Fibroblast of lung (primary cell): ENCODE measurements around the gene ATP1B3. TPM values are rescaled to one million over a fixed set of nuclear protein-coding genes. Genes with fewer than 3 reads are reported as not detected.
"Not testable (repeated sequence)": the region's sequence is repeated elsewhere in the genome, so short reads cannot be mapped to it uniquely, and the experiment has no call there.

Source experiments
- DNase-seq, 2 donors: peaks; one replicate each; pipeline versions ENCODE4 v3.0.0 to v3.0.0-alpha.2; 2010; ENCODE audit warnings: low read depth in 2 of 2
- H2AFZ ChIP-seq: 2 replicates; pipeline ENCODE4 v1.5.1; 2012; ENCODE audit warnings: low read length, control low read depth, inconsistent platforms
- H3K27ac ChIP-seq: 2 replicates; pipeline ENCODE4 v1.5.1; 2011; ENCODE audit warnings: low read length, control low read depth; ENCODE audit not compliant: insufficient read depth
- H3K27me3 ChIP-seq: 2 replicates; pipeline ENCODE4 v1.5.1; 2011; ENCODE audit warnings: mild to moderate bottlenecking, low read length; ENCODE audit not compliant: control insufficient read depth, insufficient read depth
- H3K36me3 ChIP-seq: 2 replicates; pipeline ENCODE4 v1.5.1; 2011; ENCODE audit warnings: low read length; ENCODE audit not compliant: control insufficient read depth, insufficient read depth
- H3K4me1 ChIP-seq: 2 replicates; pipeline ENCODE4 v1.5.1; 2011; ENCODE audit warnings: low read length; ENCODE audit not compliant: control insufficient read depth, insufficient read depth; ENCODE audit errors: extremely low read depth
- H3K4me2 ChIP-seq: 2 replicates; pipeline ENCODE4 v1.5.1; 2011; ENCODE audit warnings: low read length, control low read depth; ENCODE audit not compliant: insufficient read depth; ENCODE audit errors: extremely low read depth
- H3K4me3 ChIP-seq, 4 experiments: fragments of 200-600 bp in 1 of 4; sonication (generic) in 1 of 4; replicated peaks in 1 of 4; 2 replicates each; pipeline ENCODE4 v1.5.1; 2011 to 2016; ENCODE audit warnings: low read length in 4 of 4, low read depth in 3 of 4, mild to moderate bottlenecking in 3 of 4, control low read depth in 2 of 4, inconsistent platforms in 1 of 4, mixed read lengths in 1 of 4; ENCODE audit not compliant: insufficient read depth in 1 of 4; ENCODE audit errors: control extremely low read depth in 1 of 4
- H3K79me2 ChIP-seq: 2 replicates; pipeline ENCODE4 v1.5.1; 2012; ENCODE audit warnings: mild to moderate bottlenecking, low read length, inconsistent platforms; ENCODE audit not compliant: control insufficient read depth, insufficient read depth
- H3K9ac ChIP-seq: 2 replicates; pipeline ENCODE4 v1.5.1; 2011; ENCODE audit warnings: mild to moderate bottlenecking, low read length, control low read depth; ENCODE audit not compliant: insufficient read depth
- H3K9me3 ChIP-seq: 2 replicates; pipeline ENCODE4 v1.5.1; 2012; ENCODE audit warnings: low read depth, low read length; ENCODE audit not compliant: control insufficient read depth, insufficient read depth
- H4K20me1 ChIP-seq: 2 replicates; pipeline ENCODE4 v1.5.1; 2011; ENCODE audit warnings: low read length; ENCODE audit not compliant: control insufficient read depth, insufficient read depth; ENCODE audit errors: extremely low read depth
- CTCF ChIP-seq, 2 donors: IDR thresholded peaks in 1 of 2; conservative IDR thresholded peaks in 1 of 2; 1 replicate in 1 of 2; 2 replicates in 1 of 2; pipeline ENCODE4 v1.5.1; 2011 to 2012; ENCODE audit warnings: low read length in 2 of 2, control low read depth in 1 of 2, inconsistent platforms in 1 of 2, low read depth in 1 of 2, mild to moderate bottlenecking in 1 of 2
- EZH2 ChIP-seq: IDR thresholded peaks from 2 replicates; pipeline ENCODE4 v1.5.1; 2012; ENCODE audit warnings: low read length, control low read depth, mild to moderate bottlenecking; ENCODE audit errors: missing control alignments
- polyA plus RNA-seq, 2 donors: library from polyadenylated mRNA; depleted of rRNA in 1 of 2; stranded (reverse) in 1 of 2; unstranded in 1 of 2; fragments of >200 nt; gene quantifications; 2 replicates each; pipeline ENCODE4 v1.2.1, GENCODE V29; 2011 to 2012; ENCODE audit warnings: missing spikeins in 1 of 2
- total RNA-seq: library from RNA; depleted of rRNA; stranded (reverse); fragments of >200 nt; gene quantifications from 2 replicates; pipeline ENCODE4 v1.2.1, GENCODE V29; 2014

Gene ATP1B3
- total and polyA plus RNA-seq, 2 donors (not counting 1 experiment from before 2014, with no cell fraction given): 55.8 to 243 TPM

DNA sequence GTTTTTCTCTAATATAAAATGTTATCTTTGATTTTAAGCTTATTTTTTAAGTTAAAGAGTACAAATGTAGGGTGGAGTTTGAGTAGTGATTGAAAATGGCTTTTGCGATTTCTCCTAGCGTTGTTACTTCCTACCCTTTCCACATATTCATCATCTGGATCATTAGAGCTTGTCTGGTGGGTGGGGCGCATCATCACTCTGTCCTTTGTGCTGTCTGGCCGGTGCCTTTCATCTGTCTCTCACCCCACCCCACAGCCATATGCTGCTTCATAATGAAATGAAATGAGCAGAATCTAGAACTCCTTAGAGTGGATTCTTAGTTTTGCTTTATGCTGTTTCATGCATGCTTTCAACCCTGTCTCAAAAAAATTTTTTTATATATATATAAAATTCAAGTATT, 44.3 kb downstream of the ATP1B3 start:
- Histone ChIP-seq H3K36me3 (no peaks in the 10 kb centered on the region), H4K20me1 (no peaks in the 10 kb centered on the region), H3K27me3 (no peaks in the 10 kb centered on the region), H2AFZ (no peak overlapping the region), H3K4me3 (no peak overlapping the region), H3K27ac (no peak overlapping the region), H3K4me1 (no peaks in the 10 kb centered on the region), H3K79me2 (no peaks in the 10 kb centered on the region), H3K9ac (no peak overlapping the region), H3K4me2 (no peak overlapping the region), H3K9me3 (no peaks in the 10 kb centered on the region)
- DNase-seq: no peak
- TF ChIP-seq EZH2 (no peak), CTCF (conservative IDR thresholded peaks at IDR 0.05 in 1 of 2, IDR thresholded peaks at IDR 0.05 in 1 of 2; ENCODE audit: low read depth in 1 of 2, low read length in 2 of 2) (no peak)

DNA sequence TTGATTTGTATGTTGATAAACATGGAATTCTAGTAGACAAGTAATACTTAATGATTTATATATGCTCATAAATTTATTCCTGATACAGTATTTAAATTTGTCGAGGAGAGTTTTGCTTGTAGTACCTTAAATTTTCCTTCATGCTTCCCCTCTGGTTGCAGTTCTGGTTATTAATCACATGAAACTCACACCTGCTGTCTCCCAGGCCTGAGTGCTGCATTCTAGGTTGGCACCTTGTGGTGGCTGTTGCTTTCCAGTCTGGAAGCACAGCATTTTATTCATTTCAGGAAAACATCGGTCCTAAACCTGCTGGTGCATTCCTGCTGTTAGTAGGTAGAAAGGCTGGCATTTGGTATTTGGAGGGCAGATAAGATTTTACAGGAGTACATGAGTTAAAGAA, 44.9 kb downstream of the ATP1B3 start:
- Histone ChIP-seq H3K79me2 (no peaks in the 10 kb centered on the region), H3K9ac (no peak overlapping the region), H3K4me3 (no peak overlapping the region), H3K4me1 (no peaks in the 10 kb centered on the region), H3K27ac (no peak overlapping the region), H3K27me3 (no peaks in the 10 kb centered on the region), H2AFZ (no peak overlapping the region), H3K36me3 (no peaks in the 10 kb centered on the region), H3K9me3 (no peaks in the 10 kb centered on the region), H3K4me2 (no peak overlapping the region), H4K20me1 (no peaks in the 10 kb centered on the region)
- no peak for DNase-seq
- TF ChIP-seq CTCF (conservative IDR thresholded peaks at IDR 0.05 in 1 of 2, IDR thresholded peaks at IDR 0.05 in 1 of 2; ENCODE audit: low read depth in 1 of 2, low read length in 2 of 2): no peak
- TF ChIP-seq EZH2: no peak

DNA sequence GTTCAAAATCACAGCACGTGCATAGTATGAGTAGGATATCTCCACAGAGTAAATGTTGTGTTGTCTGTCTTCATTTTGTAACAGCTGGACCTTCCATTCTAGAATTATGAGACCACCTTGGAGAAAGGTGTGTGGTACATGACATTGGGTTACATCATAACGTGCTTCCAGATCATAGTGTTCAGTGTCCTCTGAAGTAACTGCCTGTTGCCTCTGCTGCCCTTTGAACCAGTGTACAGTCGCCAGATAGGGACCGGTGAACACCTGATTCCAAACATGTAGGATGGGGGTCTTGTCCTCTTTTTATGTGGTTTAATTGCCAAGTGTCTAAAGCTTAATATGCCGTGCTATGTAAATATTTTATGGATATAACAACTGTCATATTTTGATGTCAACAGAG, 49.2 kb downstream of the ATP1B3 start:
- H3K36me3 ChIP-seq, H4K20me1 ChIP-seq, H3K79me2 ChIP-seq, H3K4me1 ChIP-seq, H3K9ac ChIP-seq, H3K4me2 ChIP-seq, H3K4me3 ChIP-seq, H2AFZ ChIP-seq, H3K9me3 ChIP-seq, H3K27ac ChIP-seq, DNase-seq, H3K27me3 ChIP-seq: not testable (repeated sequence)
